Mucosa of rectum (tissue), 2 donors: ENCODE measurements around the gene STAC3.

Experiments used
- H3K27ac ChIP-seq, 2 donors: one replicate each; pipeline ENCODE4 v1.7.0; 2013; ENCODE audit warnings: inconsistent platforms in 2 of 2, low read depth in 2 of 2, low read length in 2 of 2
- H3K27me3 ChIP-seq, 2 donors: one replicate each; pipeline ENCODE4 v1.7.0; 2013; ENCODE audit warnings: low read length in 2 of 2; ENCODE audit not compliant: control insufficient read depth in 2 of 2, insufficient read depth in 2 of 2
- H3K36me3 ChIP-seq, 2 donors: one replicate each; pipeline ENCODE4 v1.7.0; 2013; ENCODE audit warnings: low read length in 2 of 2; ENCODE audit not compliant: control insufficient read depth in 2 of 2, insufficient read depth in 2 of 2
- H3K4me1 ChIP-seq, 2 donors: one replicate each; pipeline ENCODE4 v1.7.0; 2013; ENCODE audit warnings: low read length in 2 of 2, mild to moderate bottlenecking in 1 of 2; ENCODE audit not compliant: control insufficient read depth in 2 of 2, insufficient read depth in 2 of 2
- H3K4me3 ChIP-seq, 2 donors: one replicate each; pipeline ENCODE4 v1.7.0; 2013; ENCODE audit warnings: low read length in 2 of 2
- H3K9ac ChIP-seq, 2 donors: one replicate each; pipeline ENCODE4 v1.7.0; 2013; ENCODE audit warnings: low read length in 2 of 2, low read depth in 1 of 2, mild to moderate bottlenecking in 1 of 2
- H3K9me3 ChIP-seq, 2 donors: one replicate each; pipeline ENCODE4 v1.7.0; 2013; ENCODE audit warnings: low read length in 2 of 2; ENCODE audit not compliant: control insufficient read depth in 2 of 2
- donor health status: healthy.
- donor health status: Normal muscosa, but diverticular disease.

STAC3 gene

GRCh38 chr12:57223191-57224165 is 27.5 kb downstream of the STAC3 start:
- Histone ChIP-seq H3K4me1 (peaks cover 8 to 11% of the 10 kb centered on the region in 2 donors), H3K27ac (no peak overlapping the region), H3K9me3 (no peaks in the 10 kb centered on the region), H3K9ac (no peak overlapping the region), H3K4me3 (no peak overlapping the region), H3K36me3 (no peaks in the 10 kb centered on the region), H3K27me3 (peaks cover 75 to 76% of the 10 kb centered on the region in 2 donors)

- Histone ChIP-seq H3K27me3 (peaks cover 82 to 85% of the 10 kb centered on the region in 2 donors), H3K4me1 (peaks cover 5 to 8% of the 10 kb centered on the region in 2 donors), H3K27ac (no peak overlapping the region), H3K9ac (no peak overlapping the region), H3K9me3 (no peaks in the 10 kb centered on the region), H3K36me3 (no peaks in the 10 kb centered on the region), H3K4me3 (no peak overlapping the region)
These were observed 28.4 kb downstream of the STAC3 start for GRCh38 chr12:57222286-57223190.

- no peaks in the 10 kb centered on the region for H3K9me3 ChIP-seq
- no peak overlapping the region for H3K4me3 ChIP-seq
- no peaks in the 10 kb centered on the region for H3K36me3 ChIP-seq
- peaks cover 83 to 87% of the 10 kb centered on the region in 2 donors for H3K27me3 ChIP-seq
- peaks cover 8 to 11% of the 10 kb centered on the region in 2 donors for H3K4me1 ChIP-seq
- H3K9ac ChIP-seq, result no peak overlapping the region
- no peak overlapping the region for H3K27ac ChIP-seq
These were observed 29.6 kb downstream of the STAC3 start for GRCh38 chr12:57221169-57221917.

DNA sequence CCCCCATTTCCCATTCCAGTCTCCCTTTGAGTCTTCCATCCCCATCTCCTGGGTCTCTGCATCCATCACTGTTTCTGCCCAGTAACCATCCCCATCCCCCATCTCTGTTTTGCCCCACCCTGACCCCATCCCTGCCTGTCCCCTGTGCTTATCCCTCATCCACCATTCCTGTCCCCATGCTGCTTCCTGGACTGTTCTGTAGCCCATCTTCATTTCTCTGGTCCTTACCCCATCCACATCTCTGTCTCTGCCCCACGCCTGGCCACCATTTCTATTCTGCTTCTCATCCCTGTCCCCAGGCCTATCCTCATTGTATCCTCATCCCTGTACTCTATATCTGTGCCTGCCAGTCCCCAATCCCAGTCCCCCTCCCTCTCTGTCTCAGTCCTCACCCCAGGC is 30.2 kb downstream of the STAC3 start:
- H3K4me3 ChIP-seq, result no peak overlapping the region
- peaks cover 81 to 88% of the 10 kb centered on the region in 2 donors for H3K27me3 ChIP-seq

GRCh38 chr12:57219993-57220754 is 30.8 kb downstream of the STAC3 start:
- Histone ChIP-seq H3K4me1 (peaks cover 12 to 17% of the 10 kb centered on the region in 2 donors), H3K27me3 (peaks cover 82 to 89% of the 10 kb centered on the region in 2 donors)

More for the DNA sequence above, 30.2 kb downstream of the STAC3 start:
- Histone ChIP-seq H3K4me1 (peaks cover 12 to 16% of the 10 kb centered on the region in 2 donors), H3K36me3 (no peaks in the 10 kb centered on the region), H3K27ac (no peak overlapping the region), H3K9ac (no peak overlapping the region), H3K9me3 (no peaks in the 10 kb centered on the region)

DNA sequence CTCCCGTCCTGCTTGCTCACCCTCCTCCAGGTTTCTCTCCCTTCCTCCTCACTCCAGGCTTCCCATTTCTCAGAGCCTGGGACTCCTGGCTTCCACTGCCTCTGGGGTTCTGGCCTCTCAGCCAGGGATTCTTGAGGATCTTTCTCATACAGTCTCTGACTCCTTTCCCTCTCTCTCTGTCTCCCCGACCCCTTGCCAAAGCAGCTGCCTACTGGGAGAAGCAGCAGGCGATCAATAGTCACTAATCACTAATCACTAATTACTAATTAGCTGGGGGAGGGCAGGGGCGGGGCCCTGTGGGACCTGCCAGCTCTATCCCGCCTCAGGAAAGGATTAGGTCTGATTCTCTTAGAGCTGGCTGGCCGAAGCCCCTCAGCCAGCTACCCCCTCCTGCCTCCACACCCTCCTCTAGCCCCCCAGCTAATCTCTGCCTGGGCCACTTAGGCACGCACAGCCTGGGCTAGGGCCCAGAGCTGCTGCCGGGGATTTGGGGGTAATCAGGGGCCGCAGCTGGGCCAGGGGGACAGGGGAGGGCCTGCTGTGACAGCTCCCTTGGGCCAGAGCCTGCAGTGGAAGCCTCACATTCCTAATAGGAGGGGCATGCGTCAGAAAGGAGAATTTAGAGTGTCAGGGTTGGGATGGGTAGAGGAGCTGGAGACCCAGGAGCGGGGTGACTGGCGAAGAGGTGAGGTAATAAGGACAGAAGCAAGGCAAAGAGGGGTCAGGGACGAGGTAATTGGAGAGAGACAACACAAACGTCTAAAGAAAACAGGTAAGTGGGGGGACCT is 31.6 kb downstream of the STAC3 start:
- H3K4me1 ChIP-seq, result peaks cover 12 to 14% of the 10 kb centered on the region in 2 donors
- no peak overlapping the region for H3K4me3 ChIP-seq
- H3K9ac ChIP-seq, result no peak overlapping the region
- no peaks in the 10 kb centered on the region for H3K9me3 ChIP-seq
- H3K27me3 ChIP-seq, result peaks cover 81 to 89% of the 10 kb centered on the region in 2 donors
- no peaks in the 10 kb centered on the region for H3K36me3 ChIP-seq
- no peak overlapping the region for H3K27ac ChIP-seq

More at GRCh38 chr12:57219993-57220754, 30.8 kb downstream of the STAC3 start:
- Histone ChIP-seq H3K9ac (no peak overlapping the region), H3K9me3 (no peaks in the 10 kb centered on the region), H3K4me3 (no peak overlapping the region), H3K27ac (no peak overlapping the region), H3K36me3 (no peaks in the 10 kb centered on the region)

- Histone ChIP-seq H3K4me1 (peaks cover 15 to 21% of the 10 kb centered on the region in 2 donors), H3K27me3 (peaks cover 70 to 79% of the 10 kb centered on the region in 2 donors), H3K36me3 (peaks cover 0 to 4% of the 10 kb centered on the region in 2 donors), H3K9me3 (no peaks in the 10 kb centered on the region), H3K9ac (no peak overlapping the region), H3K4me3 (no peak overlapping the region), H3K27ac (no peak overlapping the region)
These were observed 32.7 kb downstream of the STAC3 start for GRCh38 chr12:57218030-57218853.
